ENCODE results near the gene SLC2A4RG.

The SLC2A4RG gene

GRCh38 chr20:63739130-63740069 lies at the start of gene SLC2A4RG:
Gene SLC2A4RG (plus strand): TSS chr20:63739776. CDS start chr20:63739913, 137 bp downstream.
- peak in 1 of 3 donors; percentile 64 for DNase-seq (ENCODE audit: low read depth in 2 of 3, low spot score in 1 of 3)

- no peak for DNase-seq (ENCODE audit: low read depth in 2 of 3, low spot score in 1 of 3)
These were observed 49.3 kb upstream of the SLC2A4RG start for GRCh38 chr20:63690003-63690897.

GRCh38 chr20:63690898-63691710 lies 48.5 kb upstream of the SLC2A4RG start:
- DNase-seq (ENCODE audit: low read depth in 2 of 3, low spot score in 1 of 3), result no peak

- DNase-seq (ENCODE audit: low read depth in 2 of 3, low spot score in 1 of 3), result no peak
These were observed 47.7 kb upstream of the SLC2A4RG start for GRCh38 chr20:63691711-63692435.

- DNase-seq (ENCODE audit: low read depth in 2 of 3, low spot score in 1 of 3), result no peak
These were observed 47.0 kb upstream of the SLC2A4RG start for GRCh38 chr20:63692436-63693082.

- DNase-seq (ENCODE audit: low read depth in 2 of 3, low spot score in 1 of 3), result no peak
These were observed 46.4 kb upstream of the SLC2A4RG start for GRCh38 chr20:63693083-63693732.

GRCh38 chr20:63693733-63694583 lies 45.6 kb upstream of the SLC2A4RG start:
- no peak for DNase-seq (ENCODE audit: low read depth in 2 of 3, low spot score in 1 of 3)

GRCh38 chr20:63694584-63695423 lies 44.8 kb upstream of the SLC2A4RG start:
- DNase-seq (ENCODE audit: low read depth in 2 of 3, low spot score in 1 of 3), result no peak

- DNase-seq (ENCODE audit: low read depth in 2 of 3, low spot score in 1 of 3), result no peak
These were observed 43.9 kb upstream of the SLC2A4RG start for GRCh38 chr20:63695424-63696305.

- no peak for DNase-seq (ENCODE audit: low read depth in 2 of 3, low spot score in 1 of 3)
These were observed 43.3 kb upstream of the SLC2A4RG start for GRCh38 chr20:63696306-63696627.

- DNase-seq (ENCODE audit: low read depth in 2 of 3, low spot score in 1 of 3), result no peak
These were observed 42.8 kb upstream of the SLC2A4RG start, which contains the start of gene TNFRSF6B for GRCh38 chr20:63696628-63697356. Gene TNFRSF6B (plus strand): TSS chr20:63696652. CDS start chr20:63696768, 116 bp downstream.

- no peak for DNase-seq (ENCODE audit: low read depth in 2 of 3, low spot score in 1 of 3)
These were observed 42.2 kb upstream of the SLC2A4RG start for GRCh38 chr20:63697357-63697867.

GRCh38 chr20:63697868-63698545 lies 41.6 kb upstream of the SLC2A4RG start:
- no peak for DNase-seq (ENCODE audit: low read depth in 2 of 3, low spot score in 1 of 3)

- peak; percentile 51 to 59 (median 52) for DNase-seq (ENCODE audit: low read depth in 2 of 3, low spot score in 1 of 3)
These were observed 40.7 kb upstream of the SLC2A4RG start for GRCh38 chr20:63698739-63699465.

All from stimulated activated CD4-positive, alpha-beta T cell treated with anti-CD3 and anti-CD28 coated beads, Interleukin-12 subunit alpha, Interleukin-12 subunit beta, amount 100 ng/mL, for 48 hours (primary cell).